Stomach smooth muscle (tissue), 2 donors: Measurements from ENCODE around the gene TST.

Source experiments
- H3K27ac ChIP-seq: one replicate; pipeline ENCODE4 v1.7.0; 2013; ENCODE audit warnings: mild to moderate bottlenecking, low read length, inconsistent platforms
- H3K27me3 ChIP-seq, 2 donors: one replicate each; pipeline ENCODE4 v1.7.0; 2013; ENCODE audit warnings: low read length in 2 of 2; ENCODE audit not compliant: insufficient read depth in 2 of 2, control insufficient read depth in 1 of 2
- H3K36me3 ChIP-seq, 2 donors: one replicate each; pipeline ENCODE4 v1.7.0; 2013; ENCODE audit warnings: low read length in 2 of 2; ENCODE audit not compliant: control insufficient read depth in 2 of 2, insufficient read depth in 2 of 2
- H3K4me1 ChIP-seq: one replicate; pipeline ENCODE4 v1.7.0; 2013; ENCODE audit warnings: low read length; ENCODE audit not compliant: control insufficient read depth, insufficient read depth
- H3K4me3 ChIP-seq, 2 donors: one replicate each; pipeline ENCODE4 v1.7.0; 2013; ENCODE audit warnings: low read length in 2 of 2
- H3K9ac ChIP-seq, 2 donors: one replicate each; pipeline ENCODE4 v1.7.0; 2013; ENCODE audit warnings: low read length in 2 of 2, mild to moderate bottlenecking in 1 of 2
- H3K9me3 ChIP-seq, 2 donors: one replicate each; pipeline ENCODE4 v1.7.0; 2013; ENCODE audit warnings: low read length in 2 of 2; ENCODE audit not compliant: control insufficient read depth in 2 of 2
- donor health status: healthy.
- donor health status: Pancreatic carcinoma.

TST gene

DNA sequence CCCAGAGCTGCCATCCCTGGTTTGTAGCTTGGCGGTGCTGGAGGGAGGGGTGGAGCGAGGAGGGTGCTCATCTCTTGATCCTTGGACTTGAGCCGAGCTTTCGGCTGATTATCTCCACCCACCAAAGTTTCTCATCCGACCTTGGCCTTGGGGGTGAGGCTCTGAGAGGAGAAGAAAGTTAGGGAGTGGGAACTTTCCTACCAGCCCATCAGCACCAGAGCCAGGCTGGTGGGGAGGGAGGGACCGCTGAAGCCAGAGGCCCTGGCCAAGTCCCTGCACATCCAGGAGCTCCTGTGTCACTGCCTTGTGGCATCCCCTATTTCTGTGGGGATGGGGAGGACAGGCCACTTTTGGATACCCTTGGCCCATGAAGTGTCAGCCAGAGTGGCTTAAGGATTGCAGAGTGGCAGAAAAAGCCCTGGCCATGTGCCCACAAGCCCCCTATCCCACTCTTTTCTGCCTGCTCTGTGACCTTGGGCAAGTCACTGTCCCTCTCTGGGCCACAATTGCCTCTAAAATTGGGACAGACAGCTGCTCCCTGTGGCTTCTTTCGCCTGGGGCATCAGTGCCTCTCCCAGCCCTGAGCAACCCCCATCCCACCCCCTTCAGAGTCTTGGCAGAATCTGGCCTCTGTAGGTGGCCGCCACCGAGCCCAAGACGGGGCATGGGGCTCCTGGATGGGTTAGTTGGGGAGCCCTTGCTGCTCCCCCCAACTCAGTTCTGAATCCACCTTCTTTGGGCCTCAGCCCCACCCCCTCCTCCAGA lies 42.5 kb upstream of the TST start:
- Histone ChIP-seq H3K27ac (no peak overlapping the region), H3K36me3 (peaks cover 8% of the 10 kb centered on the region in 2 donors), H3K9me3 (no peaks in the 10 kb centered on the region), H3K9ac (no peak overlapping the region), H3K4me3 (no peak overlapping the region), H3K27me3 (peaks cover 3 to 4% of the 10 kb centered on the region in 2 donors), H3K4me1 (no peaks in the 10 kb centered on the region)

- Histone ChIP-seq H3K27ac (no peak overlapping the region), H3K4me1 (no peaks in the 10 kb centered on the region), H3K4me3 (no peak overlapping the region), H3K27me3 (peaks cover 0 to under 1% of the 10 kb centered on the region in 2 donors), H3K9ac (no peak overlapping the region), H3K36me3 (peaks cover 13 to 16% of the 10 kb centered on the region in 2 donors), H3K9me3 (no peaks in the 10 kb centered on the region)
These were observed 41.8 kb upstream of the TST start for GRCh38 chr22:37060801-37061610.

- no peak overlapping the region for H3K9ac ChIP-seq
- no peaks in the 10 kb centered on the region for H3K9me3 ChIP-seq
- peaks cover 20 to 22% of the 10 kb centered on the region in 2 donors for H3K36me3 ChIP-seq
- H3K4me3 ChIP-seq = no peak overlapping the region
- H3K27ac ChIP-seq = no peak overlapping the region
- H3K4me1 ChIP-seq = no peaks in the 10 kb centered on the region
- H3K27me3 ChIP-seq = no peaks in the 10 kb centered on the region
These were observed 40.7 kb upstream of the TST start for GRCh38 chr22:37059876-37060449.

DNA sequence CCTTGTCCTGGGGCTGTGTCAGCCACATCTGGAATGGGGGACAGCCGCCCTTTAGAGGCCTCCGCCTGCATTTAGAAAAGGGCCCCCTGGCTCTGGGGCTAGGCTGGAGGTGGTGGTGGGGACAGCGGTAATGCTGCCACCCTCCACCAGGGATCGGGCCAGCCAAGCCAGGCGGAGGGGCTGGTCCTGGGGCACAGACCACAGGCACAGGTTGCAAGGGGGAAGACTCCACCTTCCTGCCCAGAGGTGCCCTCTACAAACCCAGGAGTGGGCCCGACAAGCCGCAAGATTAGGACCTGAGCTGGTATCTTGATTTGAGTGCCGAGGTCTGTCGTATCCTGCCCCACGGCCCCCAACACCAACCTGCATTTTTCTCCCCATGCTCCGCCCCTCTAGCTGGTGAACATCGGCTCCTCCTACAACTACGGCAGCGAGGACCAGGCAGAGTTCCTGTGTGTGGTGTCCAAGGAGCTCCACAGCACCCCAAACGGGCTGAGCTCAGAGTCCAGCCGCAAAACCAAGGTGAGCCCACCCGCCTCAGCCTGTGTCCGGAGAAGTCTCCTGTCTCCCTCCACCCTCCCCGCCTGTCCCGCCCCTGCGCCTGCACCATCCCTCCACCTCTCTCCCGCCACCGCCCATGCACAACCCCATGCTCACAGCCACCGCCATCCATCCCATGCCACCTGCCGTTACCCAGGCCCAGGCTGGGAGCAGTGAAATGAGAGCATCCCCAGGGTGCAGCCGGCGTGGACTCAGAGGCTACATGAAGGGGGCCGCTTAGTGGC lies 39.9 kb upstream of the TST start:
- H3K9ac ChIP-seq = no peak overlapping the region
- no peak overlapping the region for H3K27ac ChIP-seq
- no peaks in the 10 kb centered on the region for H3K9me3 ChIP-seq
- no peaks in the 10 kb centered on the region for H3K27me3 ChIP-seq
- H3K4me1 ChIP-seq = peaks cover under 1% of the 10 kb centered on the region
- no peak overlapping the region for H3K4me3 ChIP-seq
- peaks cover 20 to 22% of the 10 kb centered on the region in 2 donors for H3K36me3 ChIP-seq

- Histone ChIP-seq H3K9ac (no peak overlapping the region), H3K27me3 (no peaks in the 10 kb centered on the region), H3K27ac (no peak overlapping the region), H3K4me1 (peaks cover 2% of the 10 kb centered on the region), H3K9me3 (no peaks in the 10 kb centered on the region), H3K36me3 (peaks cover 20 to 24% of the 10 kb centered on the region in 2 donors), H3K4me3 (no peak overlapping the region)
These were observed 38.7 kb upstream of the TST start for GRCh38 chr22:37057796-37058510.

DNA sequence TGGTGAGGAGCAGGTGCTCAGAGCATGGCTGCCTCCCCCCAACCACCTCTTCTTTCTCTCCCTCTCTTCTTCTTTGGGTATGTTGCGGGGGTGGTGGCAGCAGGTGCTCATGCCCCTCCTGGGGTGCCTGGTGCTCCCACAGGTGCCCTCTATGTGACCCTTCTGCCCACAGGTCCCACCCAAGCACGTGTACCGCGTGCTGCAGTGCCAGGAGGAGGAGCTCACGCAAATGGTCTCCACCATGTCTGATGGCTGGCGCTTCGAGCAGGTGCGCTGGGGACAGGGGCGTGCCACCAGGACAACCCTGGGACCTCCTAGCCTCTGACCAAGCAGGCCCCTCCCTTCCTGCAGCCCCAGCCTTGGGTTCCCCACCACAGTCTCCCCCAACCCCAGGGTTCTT lies 38.0 kb upstream of the TST start:
- Histone ChIP-seq H3K36me3 (peaks cover 20 to 24% of the 10 kb centered on the region in 2 donors), H3K9me3 (no peaks in the 10 kb centered on the region), H3K4me1 (peaks cover 5% of the 10 kb centered on the region), H3K27ac (no peak overlapping the region), H3K27me3 (no peaks in the 10 kb centered on the region), H3K4me3 (no peak overlapping the region), H3K9ac (no peak overlapping the region)

- H3K27ac ChIP-seq = no peak overlapping the region
- no peaks in the 10 kb centered on the region for H3K9me3 ChIP-seq
- peaks cover 20 to 24% of the 10 kb centered on the region in 2 donors for H3K36me3 ChIP-seq
- H3K4me1 ChIP-seq = peaks cover 9% of the 10 kb centered on the region
- no peak overlapping the region for H3K9ac ChIP-seq
- no peak overlapping the region for H3K4me3 ChIP-seq
- no peaks in the 10 kb centered on the region for H3K27me3 ChIP-seq
These were observed 37.0 kb upstream of the TST start for GRCh38 chr22:37056246-37056645.

GRCh38 chr22:37054600-37055365 lies 35.5 kb upstream of the TST start:
- H3K9ac ChIP-seq = no peak overlapping the region
- H3K4me1 ChIP-seq = peaks cover 9% of the 10 kb centered on the region
- no peaks in the 10 kb centered on the region for H3K27me3 ChIP-seq
- no peak overlapping the region for H3K4me3 ChIP-seq
- H3K9me3 ChIP-seq = no peaks in the 10 kb centered on the region
- H3K27ac ChIP-seq = no peak overlapping the region
- peaks cover 20 to 24% of the 10 kb centered on the region in 2 donors for H3K36me3 ChIP-seq

DNA sequence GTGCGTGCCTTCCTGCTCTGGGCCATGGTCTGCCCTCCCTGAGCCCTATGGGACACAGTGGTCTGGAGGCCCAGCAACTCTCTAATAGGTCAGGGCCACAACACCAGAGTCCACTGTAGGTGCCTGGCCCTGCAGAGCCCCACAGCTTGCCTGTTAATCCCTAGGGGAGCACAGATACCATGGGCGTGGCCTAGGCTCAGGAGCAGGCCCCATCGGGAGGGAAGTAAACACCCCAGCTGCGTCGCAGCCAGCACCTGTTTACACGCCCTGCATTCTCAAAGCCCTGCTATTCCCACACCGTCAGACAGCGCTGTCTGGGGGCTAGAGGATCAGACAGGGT lies 34.8 kb upstream of the TST start:
- H3K27ac ChIP-seq = no peak overlapping the region
- H3K36me3 ChIP-seq = peaks cover 20 to 24% of the 10 kb centered on the region in 2 donors
- peaks cover 9% of the 10 kb centered on the region for H3K4me1 ChIP-seq
- no peak overlapping the region for H3K4me3 ChIP-seq
- no peaks in the 10 kb centered on the region for H3K27me3 ChIP-seq
- no peaks in the 10 kb centered on the region for H3K9me3 ChIP-seq
- no peak overlapping the region for H3K9ac ChIP-seq
